H4 (cell line): Measurements from ENCODE around the gene HMGN3. TPM values are rescaled to one million over a fixed set of nuclear protein-coding genes. Genes with fewer than 3 reads are reported as not detected.
"Not testable (repeated sequence)": the region's sequence is repeated elsewhere in the genome, so short reads cannot be mapped to it uniquely, and the experiment has no call there.

ENCODE experiments used
- DNase-seq: peaks from one replicate; pipeline ENCODE4 v3.0.0-alpha.2; 2015; ENCODE audit warnings: low spot score
- total RNA-seq: library from RNA; depleted of rRNA; stranded (reverse); fragments of >200 nt; shearing (Covaris generic); gene quantifications from 2 replicates; pipeline ENCODE4 v1.2.3, GENCODE V29; 2014; rRNA removed

HMGN3 gene
- total RNA-seq: 150 and 172 TPM in 2 replicates

- peak; percentile 87 for DNase-seq
Measured at GRCh38 chr6:79234150-79235022, at the start of gene HMGN3. TSS of gene HMGN3 (minus strand) at chr6:79234682.

GRCh38 chr6:79280756-79281155, 46.3 kb upstream of the HMGN3 start:
- DNase-seq: no peak

GRCh38 chr6:79277109-79277508, 42.6 kb upstream of the HMGN3 start:
- no peak for DNase-seq

- DNase-seq: no peak
Measured at GRCh38 chr6:79269877-79270276, 35.4 kb upstream of the HMGN3 start.

GRCh38 chr6:79267128-79267527, 32.6 kb upstream of the HMGN3 start:
- DNase-seq: no peak

- no peak for DNase-seq
Measured at GRCh38 chr6:79266051-79266450, 31.6 kb upstream of the HMGN3 start.

GRCh38 chr6:79263359-79263758, 28.9 kb upstream of the HMGN3 start:
- no peak for DNase-seq

- no peak for DNase-seq
Measured at GRCh38 chr6:79261666-79262065, 27.2 kb upstream of the HMGN3 start.

GRCh38 chr6:79260772-79261171, 26.3 kb upstream of the HMGN3 start:
- no peak for DNase-seq

- no peak for DNase-seq
Measured at GRCh38 chr6:79257381-79258205, 23.1 kb upstream of the HMGN3 start.

- DNase-seq: not testable (repeated sequence)
Measured at GRCh38 chr6:79256770-79257169, 22.3 kb upstream of the HMGN3 start.

- DNase-seq: not testable (repeated sequence)
Measured at GRCh38 chr6:79255086-79255485, 20.6 kb upstream of the HMGN3 start.

GRCh38 chr6:79250559-79250958, 16.1 kb upstream of the HMGN3 start:
- no peak for DNase-seq

- no peak for DNase-seq
Measured at GRCh38 chr6:79250107-79250514, 15.6 kb upstream of the HMGN3 start.

GRCh38 chr6:79249136-79249535, 14.7 kb upstream of the HMGN3 start:
- DNase-seq: no peak

GRCh38 chr6:79246891-79247290, 12.4 kb upstream of the HMGN3 start:
- DNase-seq: no peak

GRCh38 chr6:79241228-79241627, 6.7 kb upstream of the HMGN3 start:
- DNase-seq: no peak

GRCh38 chr6:79240509-79240908, 6.0 kb upstream of the HMGN3 start:
- no peak for DNase-seq

- DNase-seq: no peak
Measured at GRCh38 chr6:79239536-79240168, 5.2 kb upstream of the HMGN3 start.

GRCh38 chr6:79238919-79239318, 4.4 kb upstream of the HMGN3 start:
- DNase-seq: no peak

GRCh38 chr6:79236711-79237110, 2.2 kb upstream of the HMGN3 start:
- no peak for DNase-seq

- peak; percentile 84 for DNase-seq
Measured at GRCh38 chr6:79233611-79234149, 802 bp downstream of the HMGN3 start.
